T-helper 22 cell (primary cell): Measurements from ENCODE around the gene TRAPPC14.

Source experiments
- DNase-seq: peaks from one replicate; pipeline ENCODE4 v3.0.0-alpha.2; 2020; ENCODE audit warnings: low read depth

TRAPPC14 gene

GRCh38 chr7:100173806-100174495 is 15.4 kb upstream of the TRAPPC14 start:
- DNase-seq: no peak

- no peak for DNase-seq
Observed at GRCh38 chr7:100171840-100172239, 13.3 kb upstream of the TRAPPC14 start.

- DNase-seq: peak; percentile 29
Observed at GRCh38 chr7:100171087-100171681, 12.7 kb upstream of the TRAPPC14 start.

- DNase-seq: no peak
Observed at GRCh38 chr7:100170101-100170897, 11.8 kb upstream of the TRAPPC14 start.

DNA sequence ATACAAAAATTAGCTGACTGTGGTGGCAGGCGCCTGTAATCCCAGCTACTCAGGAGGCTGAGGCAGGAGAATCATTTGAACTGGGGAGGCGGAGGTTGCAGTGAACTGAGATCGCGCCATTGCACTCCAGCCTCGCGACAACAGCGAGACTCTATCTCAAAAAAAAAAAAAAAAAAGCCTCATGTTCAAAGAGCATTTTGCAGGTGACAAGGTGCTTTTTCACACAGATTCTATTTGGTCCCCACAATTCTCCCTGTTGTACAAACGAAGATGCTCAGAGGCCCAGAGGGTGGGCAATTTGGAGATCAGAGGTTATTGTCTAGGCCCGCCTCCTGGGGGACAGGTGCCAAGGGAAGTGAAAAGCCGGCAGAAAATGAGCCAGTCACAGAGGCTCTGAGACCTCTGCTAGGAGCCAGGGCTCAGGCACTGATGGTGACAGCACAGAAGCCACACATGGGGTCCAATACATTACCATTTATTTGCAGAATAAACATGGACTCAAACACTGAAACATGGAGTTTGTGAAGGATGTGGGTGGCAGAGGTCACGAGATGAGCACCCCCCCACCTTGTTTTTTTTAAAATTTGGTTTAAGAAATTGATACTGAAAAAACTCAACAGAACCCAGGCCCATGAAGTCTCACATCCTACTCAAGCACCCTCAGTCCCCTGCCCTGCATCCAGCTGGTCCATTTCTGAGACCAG is 10.8 kb upstream of the TRAPPC14 start:
- no peak for DNase-seq

DNA sequence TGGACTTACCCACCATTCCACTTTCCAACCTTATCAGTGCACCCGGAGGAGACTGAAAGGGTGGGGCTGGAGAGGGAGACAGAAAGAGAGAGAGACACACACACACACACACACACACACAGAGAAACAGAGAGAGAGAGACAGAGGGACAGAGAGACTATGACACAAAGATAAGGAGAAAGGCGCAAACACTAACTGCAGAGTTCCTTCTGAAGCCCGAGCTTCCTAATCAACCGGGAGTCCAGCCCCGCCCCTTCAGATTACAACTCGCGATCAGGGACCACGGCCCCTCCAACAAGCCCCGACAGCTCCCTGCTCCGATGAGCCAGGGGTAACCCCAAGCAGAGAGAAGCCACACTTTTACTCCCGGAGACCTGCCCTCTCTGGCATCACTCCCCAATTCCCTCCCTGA is 9.4 kb upstream of the TRAPPC14 start:
- no peak for DNase-seq

DNA sequence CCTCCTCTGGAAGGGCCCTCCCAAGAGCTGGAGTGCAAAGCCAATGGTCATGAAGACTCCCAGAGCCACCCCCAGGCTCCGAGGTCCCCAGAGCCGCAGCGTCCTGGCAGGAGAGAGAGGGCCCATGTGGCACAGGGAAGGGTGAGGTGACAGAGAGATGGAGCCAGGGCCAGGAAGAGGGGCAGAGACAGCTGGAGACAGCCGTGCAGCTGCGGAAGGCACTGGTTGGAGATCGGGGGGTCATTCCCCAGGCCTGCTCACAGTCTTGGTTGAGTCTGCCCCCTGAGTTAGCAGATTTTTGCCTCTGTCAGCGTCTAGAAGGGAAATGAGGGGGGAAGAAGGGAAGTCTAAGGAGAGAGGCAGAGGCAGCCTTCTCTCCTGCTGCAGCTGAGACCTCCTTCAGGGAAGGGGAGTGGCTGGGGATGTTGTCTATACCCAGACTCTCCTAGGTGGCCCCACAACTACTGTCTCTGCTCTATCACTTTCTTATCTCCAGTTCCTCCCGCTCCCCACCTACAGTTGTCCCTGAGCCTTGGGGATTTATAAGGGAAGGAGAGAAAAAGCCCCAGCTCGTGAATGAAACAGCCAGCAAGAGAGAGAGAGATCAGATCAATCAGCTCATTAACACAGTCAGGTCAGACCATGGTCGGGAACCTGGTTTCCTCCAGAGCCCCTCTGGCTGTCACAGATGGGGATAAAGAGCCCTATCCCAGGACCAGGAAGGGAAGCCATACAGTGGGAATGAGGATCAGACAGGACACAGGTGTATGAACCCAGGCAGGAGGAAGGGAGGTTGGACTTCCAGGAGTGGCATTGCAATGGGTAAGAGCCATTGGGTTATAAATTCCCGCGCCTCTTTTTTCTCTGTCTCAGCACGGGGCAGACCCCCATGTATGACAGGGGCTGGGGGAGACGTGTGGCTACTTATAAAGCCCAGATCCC is 8.7 kb upstream of the TRAPPC14 start:
- no peak for DNase-seq

DNA sequence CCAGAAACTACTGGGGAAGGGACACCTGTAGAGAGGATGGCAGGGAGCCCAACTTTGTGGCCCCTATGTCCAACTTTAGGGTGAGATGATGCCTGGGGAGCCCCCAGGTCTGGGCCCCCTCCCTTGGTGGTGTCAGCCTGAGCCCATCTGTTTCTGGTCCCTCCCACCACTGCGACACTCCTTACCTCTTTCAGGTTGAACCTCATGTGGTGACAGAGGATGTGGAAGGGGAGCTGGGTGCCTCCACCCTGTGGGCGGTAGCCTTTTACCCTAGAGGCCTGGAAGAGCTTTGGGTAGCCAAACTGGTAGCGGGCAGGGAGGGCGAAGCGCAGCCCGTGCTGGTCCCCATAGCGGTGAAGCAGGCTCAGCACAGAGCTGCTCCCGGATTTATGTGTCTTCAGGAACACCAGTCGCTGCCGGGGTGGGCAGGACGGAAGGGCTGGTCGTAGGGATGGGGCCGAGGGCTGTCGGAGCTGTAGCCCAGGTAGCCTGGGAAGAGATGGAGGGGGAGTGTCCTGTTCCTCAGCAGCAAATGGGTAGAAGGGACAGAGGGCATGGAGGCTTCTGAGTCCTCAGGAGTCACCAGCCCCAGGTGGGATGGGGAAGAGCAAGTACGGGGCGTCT is 7.9 kb upstream of the TRAPPC14 start:
- DNase-seq: no peak

GRCh38 chr7:100163871-100164270 is 5.3 kb upstream of the TRAPPC14 start:
- DNase-seq: no peak

- no peak for DNase-seq
Observed at GRCh38 chr7:100163006-100163531, 4.5 kb upstream of the TRAPPC14 start.

DNA sequence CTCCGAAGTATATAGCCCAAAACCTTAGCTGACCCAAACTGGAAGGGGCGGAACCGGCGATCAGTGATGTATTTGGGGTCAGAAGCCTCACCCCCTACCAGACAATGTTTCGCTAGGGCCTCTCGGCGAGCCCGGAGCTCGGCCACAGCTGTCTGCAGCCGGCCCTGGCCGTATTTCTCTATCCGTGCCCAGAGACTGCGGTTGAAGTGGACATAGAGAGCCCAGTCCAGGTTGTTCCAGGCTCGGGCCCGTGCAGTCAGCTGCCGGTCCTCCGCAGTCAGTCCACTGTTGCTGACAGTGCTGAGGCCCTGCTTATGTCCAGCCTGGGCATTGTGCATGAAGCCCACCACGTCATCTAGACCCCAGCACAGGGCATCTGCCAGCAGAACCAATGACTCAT is 1.5 kb upstream of the TRAPPC14 start:
- DNase-seq: no peak

GRCh38 chr7:100159099-100159623 is 638 bp upstream of the TRAPPC14 start:
- DNase-seq: no peak

DNA sequence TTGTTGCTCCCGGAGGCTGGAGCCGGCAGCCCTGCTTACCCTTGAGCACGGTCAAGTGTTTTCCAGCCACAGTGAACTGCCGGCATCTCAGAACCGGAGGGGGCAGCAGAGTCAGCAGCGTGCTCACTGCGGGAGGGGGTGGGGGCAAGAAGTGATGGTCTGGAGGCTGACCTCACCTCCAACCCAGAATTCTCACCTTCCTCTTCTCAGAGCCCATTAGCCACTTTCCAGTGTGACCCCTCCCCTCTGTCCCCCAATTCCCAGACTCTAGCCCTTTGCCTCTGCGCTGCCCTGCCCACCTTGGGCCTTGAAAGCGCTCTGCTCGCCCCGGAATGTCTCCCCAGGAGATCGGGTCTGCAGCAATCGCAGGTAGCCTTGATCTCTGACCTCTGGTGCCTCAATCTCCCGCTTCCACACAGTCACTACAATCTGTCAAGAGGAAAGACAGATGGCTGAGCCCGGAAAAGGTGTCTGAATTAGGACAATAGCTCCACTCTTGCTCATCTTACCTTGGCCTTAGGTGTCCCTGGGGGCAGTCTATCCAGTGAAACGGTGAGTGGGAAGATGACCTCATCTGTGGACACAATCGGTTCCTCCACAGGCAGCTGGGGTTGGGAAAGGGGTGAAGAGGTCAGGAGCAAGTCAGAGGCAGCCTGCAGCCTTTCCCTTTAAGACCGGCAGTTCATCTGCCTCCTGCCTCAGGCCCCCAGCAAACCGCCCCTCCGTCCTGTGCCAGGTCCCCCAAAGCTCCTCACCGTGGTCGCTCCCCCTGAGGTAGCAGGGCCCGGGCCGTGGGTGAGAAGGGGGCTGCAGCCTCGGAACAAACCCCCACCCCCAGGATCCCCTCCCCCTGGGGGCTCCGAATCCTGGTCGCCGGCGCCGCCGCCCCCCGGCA is 942 bp downstream of the TRAPPC14 start:
- DNase-seq: no peak

GRCh38 chr7:100157069-100157333 is 1.5 kb downstream of the TRAPPC14 start:
- no peak for DNase-seq

DNA sequence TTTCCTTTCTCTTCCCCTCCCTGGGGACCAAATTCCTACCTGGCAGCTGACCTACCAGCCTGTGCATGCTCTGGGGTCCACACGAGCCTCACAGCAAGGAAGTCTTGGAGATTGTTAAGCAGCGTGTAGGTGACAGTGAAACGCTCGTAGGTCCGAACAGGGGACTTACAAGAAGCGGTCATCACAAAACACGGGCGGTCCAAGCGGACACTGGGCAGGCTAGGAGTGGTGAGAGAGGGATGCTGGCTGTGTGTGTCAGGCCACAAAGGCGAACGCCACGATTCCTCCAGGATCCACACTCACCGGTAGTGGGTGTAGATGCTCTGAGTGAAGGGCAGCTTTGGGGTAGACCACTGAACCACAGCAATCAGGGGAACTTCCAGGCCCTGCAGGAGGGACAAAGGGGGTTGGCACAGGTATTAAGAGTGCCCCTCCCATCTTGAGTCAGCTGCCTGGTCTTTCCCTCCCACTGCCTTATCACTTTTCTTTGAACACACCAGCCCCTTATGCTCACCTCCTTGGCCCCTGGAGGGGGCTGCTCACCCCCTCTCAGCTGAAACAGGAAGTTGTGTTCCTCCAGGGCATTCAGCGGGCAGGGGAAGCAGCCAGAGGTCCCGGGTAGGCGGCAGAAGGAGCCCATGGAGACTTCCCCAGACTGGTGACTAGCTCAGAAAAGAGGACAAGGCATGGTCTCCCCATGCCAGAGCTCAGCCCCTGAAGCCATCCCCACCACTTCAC is 2.0 kb downstream of the TRAPPC14 start:
- no peak for DNase-seq

DNA sequence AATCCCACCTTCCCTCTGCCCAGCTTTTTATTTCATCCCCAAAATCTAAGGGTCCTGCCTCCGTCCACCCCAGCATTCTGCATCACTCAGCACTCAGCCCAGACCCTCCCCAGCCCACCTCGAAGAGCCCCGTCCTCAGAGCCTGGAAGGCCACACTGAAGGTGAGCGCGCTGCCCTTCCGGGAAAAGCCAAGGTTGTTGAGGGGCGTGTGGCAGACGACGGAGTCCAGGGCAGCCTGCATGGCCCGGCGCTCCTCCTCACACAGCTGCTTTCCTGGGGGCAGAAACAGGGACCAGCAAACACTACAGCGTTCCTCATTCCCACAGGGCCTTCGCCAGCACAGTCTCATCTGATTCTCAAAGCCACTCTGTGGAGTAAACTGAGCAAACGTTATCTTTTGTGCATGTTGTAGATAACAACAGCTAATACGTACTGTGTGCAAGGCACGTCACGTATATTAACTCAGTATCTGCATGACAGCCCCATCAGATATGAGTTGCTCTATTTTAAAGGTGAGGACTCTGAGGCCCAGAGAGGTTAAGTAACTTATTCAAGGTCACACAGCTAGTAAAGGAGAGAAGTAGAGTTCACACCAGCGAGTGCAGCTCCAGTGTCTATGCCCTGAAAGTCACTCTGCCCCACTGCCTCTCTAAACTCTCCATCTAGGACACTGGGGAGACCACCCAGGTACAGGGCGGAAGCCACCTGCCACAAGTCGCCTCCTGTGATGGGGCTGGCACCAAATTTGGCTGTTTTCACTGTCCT is 2.8 kb downstream of the TRAPPC14 start:
- DNase-seq: no peak

DNA sequence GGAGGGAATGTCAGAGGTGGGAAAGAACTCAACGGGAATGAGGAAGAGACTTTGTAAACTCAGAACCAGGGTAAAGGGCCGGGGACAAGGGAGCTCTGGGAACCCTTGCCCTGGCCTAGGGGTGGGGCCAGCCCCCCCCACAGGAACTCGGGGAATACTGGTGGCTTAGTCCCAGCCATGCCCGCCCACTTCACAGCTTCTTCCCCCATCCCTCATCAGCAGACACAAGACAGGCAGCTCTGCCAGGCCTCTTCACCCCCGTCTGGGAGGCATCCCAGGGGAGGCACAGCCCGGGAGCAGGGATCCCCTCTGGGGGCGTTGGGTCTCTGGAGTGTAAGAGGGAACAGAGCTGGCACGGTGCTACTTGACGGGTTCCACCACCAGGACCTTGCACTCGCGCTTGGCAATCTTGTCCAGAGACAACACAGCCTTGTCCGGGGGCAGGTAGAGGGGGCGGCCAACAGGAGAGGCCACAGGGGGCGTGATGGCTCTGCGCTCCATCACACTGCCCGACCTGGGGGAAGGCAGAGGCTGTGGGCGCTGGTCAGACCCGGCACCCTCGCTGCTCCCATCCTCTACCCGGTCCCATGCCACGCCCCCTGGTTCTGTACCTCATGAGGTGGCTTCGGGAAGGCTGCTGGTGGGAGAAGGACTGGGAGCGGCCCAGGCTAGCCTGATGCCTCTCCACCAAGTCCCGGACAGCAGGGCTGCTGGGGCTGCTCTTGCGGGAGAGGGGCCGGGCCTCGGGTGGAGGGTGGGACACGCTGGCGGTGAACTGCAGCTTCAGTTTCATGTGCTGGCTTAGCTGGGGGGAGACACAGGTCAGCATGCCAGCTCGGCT is 3.7 kb downstream of the TRAPPC14 start:
- no peak for DNase-seq
